GM19455 (cell line): ENCODE data around the gene OTX2.

Experiments used
- ATAC-seq: cut with Tn5 transposase; IDR thresholded peaks from one replicate; pipeline ENCODE4 v1.9.1; 2021; ENCODE audit not compliant: unreplicated experiment

Gene OTX2

GRCh38 chr14:56797003-56797568 is 13.2 kb downstream of the OTX2 start:
- ATAC-seq = no peak

DNA sequence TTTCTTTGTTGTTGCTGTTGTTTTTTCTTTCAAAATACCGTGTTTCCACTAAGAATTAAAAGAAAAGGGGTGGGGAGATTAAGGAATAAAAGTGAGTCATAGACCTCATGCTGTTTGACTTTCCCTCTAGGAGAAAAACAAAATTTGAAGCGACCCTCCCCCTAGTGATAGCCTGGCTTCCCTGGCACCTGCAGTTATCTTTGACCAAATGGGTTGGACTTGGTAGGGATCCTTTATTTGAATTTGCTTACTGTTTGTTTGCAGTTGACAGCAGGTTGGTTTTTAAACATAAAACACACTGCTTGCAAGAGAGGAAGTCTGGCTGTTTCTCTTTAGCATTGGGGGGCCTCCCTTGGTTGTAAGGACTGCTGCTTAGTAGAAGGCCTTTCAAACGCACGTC is 14.0 kb downstream of the OTX2 start:
- no peak for ATAC-seq

DNA sequence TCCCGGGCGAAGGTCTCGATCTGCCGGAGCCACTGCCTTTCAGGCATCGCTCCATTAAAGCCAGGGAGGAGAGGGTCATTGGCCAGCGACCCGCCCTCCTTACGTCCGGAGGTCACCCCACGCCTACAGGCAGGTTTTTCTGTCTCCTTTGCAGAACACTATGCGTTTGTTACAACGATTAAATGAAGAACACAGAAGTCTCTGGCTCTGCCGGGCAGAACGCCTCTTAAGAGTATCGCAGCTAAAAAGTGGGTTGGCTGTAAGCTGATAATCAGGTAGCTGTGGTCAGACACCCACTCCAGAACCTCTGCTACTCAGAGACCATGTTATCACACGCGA is 15.0 kb downstream of the OTX2 start:
- no peak for ATAC-seq

DNA sequence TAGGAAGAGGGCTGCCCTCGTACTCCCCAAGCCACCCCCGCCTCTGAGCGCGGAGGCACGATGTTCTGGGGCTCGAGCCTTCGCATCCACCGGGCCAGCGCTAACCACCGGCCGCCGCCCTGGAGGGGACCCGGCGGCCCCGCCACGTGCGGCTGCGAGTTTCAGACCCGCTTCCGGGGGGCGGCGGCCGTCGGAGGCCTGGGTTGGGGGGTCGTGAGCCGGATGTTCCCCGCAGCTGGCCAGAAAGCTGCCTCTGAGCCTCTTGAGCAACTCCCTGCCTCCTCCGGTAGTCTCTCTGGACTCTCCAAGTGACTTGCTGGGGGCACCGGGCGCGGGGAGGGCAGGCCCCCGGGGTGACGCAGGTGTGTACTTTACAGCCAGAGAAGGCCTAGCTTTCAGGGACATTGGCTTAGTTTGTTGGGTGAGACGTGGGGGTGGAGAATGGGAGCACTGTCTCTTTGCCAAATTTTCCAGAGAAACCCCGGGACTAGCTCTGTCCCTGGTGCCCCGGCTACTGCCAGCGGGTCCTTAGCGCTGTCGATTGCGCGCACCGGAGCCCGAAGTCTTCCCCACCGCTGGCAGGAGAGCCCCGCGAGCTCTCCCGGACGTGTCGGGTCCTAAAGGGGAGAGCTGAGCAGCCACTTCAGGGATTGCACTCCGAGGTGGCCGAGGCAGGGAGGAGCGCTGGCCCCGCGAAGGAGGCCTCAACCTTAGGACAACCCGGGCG is 15.6 kb downstream of the OTX2 start:
- no peak for ATAC-seq

DNA sequence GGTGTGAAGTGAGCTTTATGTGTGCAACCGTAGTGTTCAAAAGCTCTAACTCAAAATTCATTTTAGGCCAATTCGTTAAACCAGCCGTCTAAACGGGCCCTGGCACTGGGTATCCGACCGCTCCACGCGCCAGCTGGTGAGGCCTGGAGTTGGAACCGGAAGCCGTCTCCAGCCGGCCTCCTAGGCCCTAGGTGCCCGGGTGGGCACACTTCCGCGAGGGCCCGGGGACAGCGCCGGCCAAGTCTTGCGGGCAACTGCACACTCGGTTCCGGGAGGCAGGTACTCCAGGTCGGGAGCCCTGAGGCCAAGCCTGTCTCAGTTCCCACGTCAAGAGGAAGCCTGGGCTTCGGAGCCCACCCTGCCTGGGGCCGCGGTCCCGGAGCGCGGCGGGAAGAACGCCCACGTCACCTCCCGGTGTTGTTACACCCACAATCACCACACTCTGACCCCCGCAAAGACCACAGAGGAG is 16.2 kb downstream of the OTX2 start:
- ATAC-seq = no peak

DNA sequence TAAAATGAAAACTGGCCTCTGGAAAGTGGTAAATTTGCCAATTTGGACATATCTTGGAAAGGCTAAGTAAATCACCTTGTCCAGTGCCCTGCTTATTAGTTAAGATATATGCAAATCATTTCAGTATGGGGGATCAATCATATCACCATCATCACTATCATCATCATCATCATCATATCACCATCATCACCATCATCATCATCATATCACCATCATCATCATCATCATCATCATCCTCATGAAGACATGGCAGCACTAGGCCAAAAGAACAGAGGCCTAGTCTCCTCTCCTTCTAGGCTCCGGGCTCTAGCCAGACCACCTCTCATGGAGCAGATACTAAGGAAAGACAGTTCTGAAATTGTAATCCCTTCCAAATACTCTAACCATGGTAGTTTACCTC is 20.3 kb downstream of the OTX2 start:
- ATAC-seq = no peak

GRCh38 chr14:56787530-56787929 is 22.7 kb downstream of the OTX2 start:
- no peak for ATAC-seq

DNA sequence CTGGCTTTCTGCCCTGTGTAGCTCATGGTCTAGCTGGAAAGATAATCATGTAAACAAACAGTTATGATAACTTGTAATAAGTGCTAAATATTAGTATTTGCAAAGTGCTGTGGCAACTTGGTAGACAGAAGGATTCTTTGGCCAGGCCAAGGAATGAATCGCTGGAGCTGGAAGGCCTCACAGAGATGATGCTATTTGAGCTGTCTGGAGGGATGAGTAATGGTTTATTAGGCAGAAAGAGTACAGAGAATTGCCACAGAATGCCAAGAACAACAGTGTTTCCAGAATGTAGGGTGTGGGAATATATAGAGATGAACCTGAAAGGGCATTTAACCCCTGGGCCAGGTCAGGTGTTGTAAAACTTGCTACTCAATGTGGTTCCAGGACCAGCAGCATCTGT is 27.6 kb downstream of the OTX2 start:
- ATAC-seq = no peak

- no peak for ATAC-seq
These were observed 35.8 kb downstream of the OTX2 start for GRCh38 chr14:56774503-56774902.

GRCh38 chr14:56770512-56770911 is 39.8 kb downstream of the OTX2 start:
- ATAC-seq = no peak

GRCh38 chr14:56760164-56760914 is 49.9 kb downstream of the OTX2 start:
- no peak for ATAC-seq

DNA sequence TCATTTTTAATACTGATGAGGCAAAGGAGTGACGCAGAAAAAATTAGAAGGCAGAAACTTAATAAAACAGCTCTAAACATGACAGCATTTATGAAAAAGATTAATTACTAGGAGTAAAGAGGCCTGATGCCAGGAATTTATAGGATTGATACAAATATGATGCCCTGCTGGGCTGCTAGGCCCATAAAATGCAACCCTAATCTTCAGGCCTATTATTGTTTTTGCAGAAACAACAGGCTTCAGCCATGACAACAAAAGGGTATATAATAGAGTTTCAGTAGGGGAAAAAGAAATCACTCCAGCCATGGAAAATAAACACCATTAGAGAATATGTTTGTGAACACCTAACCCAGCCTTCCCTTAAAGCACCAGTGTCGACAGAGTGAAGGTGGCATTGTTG is 50.6 kb downstream of the OTX2 start:
- no peak for ATAC-seq

DNA sequence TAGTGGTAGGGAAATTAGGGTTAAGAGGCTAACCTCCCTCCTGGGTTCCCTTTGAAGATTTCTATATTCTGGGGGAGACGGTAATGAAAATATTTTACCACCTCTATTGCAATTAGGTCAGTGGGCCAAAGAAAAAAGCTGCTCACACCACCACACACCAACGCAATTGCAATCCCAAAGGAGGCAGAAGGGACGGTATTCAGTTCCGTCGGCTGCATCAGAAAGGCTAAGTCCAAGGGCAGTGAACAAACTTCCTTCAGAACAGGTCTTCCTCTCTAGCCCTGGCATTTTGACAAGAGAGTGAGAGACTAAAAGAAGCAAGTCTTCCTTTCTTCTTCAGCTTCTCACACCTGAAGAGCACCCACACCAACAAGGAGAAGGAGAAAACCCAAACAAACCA is 51.2 kb downstream of the OTX2 start:
- ATAC-seq = no peak

DNA sequence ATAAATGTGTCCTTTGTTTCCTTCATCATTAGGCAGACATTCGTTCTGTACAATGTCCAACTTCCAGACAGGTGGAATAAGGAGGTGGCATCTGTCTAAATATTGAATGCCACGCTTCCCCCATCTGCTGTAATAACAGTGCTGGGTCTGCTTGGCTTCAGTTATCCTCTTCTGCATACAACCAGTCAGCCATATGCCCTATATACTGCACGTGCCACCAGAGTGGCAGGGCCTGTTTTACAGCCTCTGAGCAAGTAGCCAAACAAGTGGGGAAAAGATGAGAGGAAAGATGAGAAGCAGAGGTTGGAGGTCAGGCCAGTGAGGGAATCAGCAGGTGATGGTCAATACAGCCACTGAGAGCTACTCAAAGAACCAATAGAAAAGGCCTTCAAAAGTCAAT is 55.4 kb downstream of the OTX2 start:
- no peak for ATAC-seq

GRCh38 chr14:56753396-56753795 is 56.9 kb downstream of the OTX2 start:
- ATAC-seq = no peak

GRCh38 chr14:56752428-56752827 is 57.9 kb downstream of the OTX2 start:
- no peak for ATAC-seq

DNA sequence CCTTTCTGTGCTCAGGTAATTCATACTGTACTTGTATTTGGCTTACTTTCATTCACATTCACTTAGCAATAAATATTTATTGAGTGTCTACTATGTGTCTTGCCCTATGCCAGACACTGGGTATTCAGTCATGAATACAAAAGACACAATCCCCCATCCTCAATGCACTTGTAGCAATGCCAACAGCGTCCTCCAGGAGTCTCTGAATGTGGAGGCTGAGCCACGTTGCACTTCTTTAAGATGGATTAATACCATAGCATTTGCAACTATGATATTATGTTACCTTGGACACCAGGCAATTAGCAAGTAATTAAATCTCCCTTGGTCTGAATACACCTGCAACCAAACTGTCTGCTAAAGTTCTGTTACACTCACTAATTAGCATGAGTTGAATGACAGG is 58.8 kb downstream of the OTX2 start:
- ATAC-seq = no peak
